ENCODE results near the gene EXOC4. TPM values are rescaled to one million over a fixed set of nuclear protein-coding genes. Genes with fewer than 3 reads are reported as not detected.

EXOC4 gene
- total and polyA plus RNA-seq, 2 of the 8 experiments (the other 6 are each of a cell fraction or from before 2014, with no cell fraction given): 27.0 to 67.3 TPM

DNA sequence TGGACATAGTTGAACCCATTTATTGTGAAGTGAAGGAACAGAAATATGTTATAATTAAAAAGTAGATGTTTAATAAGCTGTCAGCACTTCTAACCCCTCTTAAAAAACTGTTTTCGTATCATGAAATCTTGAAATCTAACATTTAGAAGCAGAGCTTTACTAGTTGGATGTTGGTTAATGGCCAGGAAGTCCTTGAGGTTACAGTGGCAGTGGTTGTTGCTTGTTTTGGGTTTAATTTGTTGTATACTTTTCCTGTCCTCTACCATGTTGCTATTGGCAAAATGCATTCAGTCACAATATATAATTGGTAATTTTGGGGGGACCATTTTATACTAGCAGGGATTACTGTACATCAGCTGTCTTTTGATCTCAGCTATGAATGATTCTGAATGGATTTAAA lies 60.7 kb downstream of the EXOC4 start:
- no peak for DNase-seq (ENCODE audit: low read depth in 1 of 2, low spot score in 2 of 2)
- peaks cover 0 to 9% (median 2%) of the 10 kb centered on the region in 4 experiments; a peak in 4 of 8 replicates for H3K36me3 ChIP-seq (ENCODE audit: control insufficient read depth in 2 of 4, insufficient read depth in 4 of 4, low read length in 3 of 4)
- no peaks in the 10 kb centered on the region for H3K4me1 ChIP-seq (replicated peaks in 1 of 4; ENCODE audit: control insufficient read depth in 3 of 4, insufficient read depth in 4 of 4, low read length in 3 of 4)
- no peak overlapping the region for H3K23ac ChIP-seq (ENCODE audit: insufficient read length)
- no peak overlapping the region for H3K56ac ChIP-seq (replicated peaks; ENCODE audit: insufficient read length, low read depth, low read length)
- ChIA-PET CTCF (ENCODE audit: partially characterized antibody) (interaction anchor here (0.5 to 1.5 kb wide), 5 partner anchors 9 to 70 kb away, joined by 3 to 7 read pairs (median 3); no protein-coding TSS in a partner anchor), POLR2A (ENCODE audit: partially characterized antibody) (no interaction called here)
- no peak overlapping the region for H4K5ac ChIP-seq (ENCODE audit: insufficient read length, low read depth, low read length)
- no peak overlapping the region for H2AK5ac ChIP-seq (ENCODE audit: low read depth, low read length)
- H3K4me3 ChIP-seq (ENCODE audit: extremely low read depth in 1 of 4, insufficient read depth in 2 of 4, low read depth in 3 of 4, low read length in 4 of 4): no peak overlapping the region
- no peak overlapping the region for H3K9ac ChIP-seq (replicated peaks in 1 of 4; ENCODE audit: extremely low read depth in 1 of 4, low read depth in 3 of 4, low read length in 3 of 4)
- no peak overlapping the region for H3K18ac ChIP-seq (ENCODE audit: extremely low read depth, low read length)
- TF ChIP-seq TAF1 (IDR thresholded peaks at IDR 0.05; ENCODE audit: low read depth, low read length): no peak
- no peak overlapping the region for H4K91ac ChIP-seq (replicated peaks; ENCODE audit: insufficient read length, low read length)
- no peaks in the 10 kb centered on the region for H3K23me2 ChIP-seq (ENCODE audit: low read depth, low read length)
- H4K20me1 ChIP-seq (replicated peaks in 1 of 2; ENCODE audit: control insufficient read depth in 1 of 2, insufficient read depth in 2 of 2, low read length in 2 of 2): no peaks in the 10 kb centered on the region
- no peaks in the 10 kb centered on the region for H3K79me1 ChIP-seq (ENCODE audit: low read depth, low read length)
- WGBS, 2 experiments (ENCODE audit: extremely low coverage in 1 of 2, insufficient coverage in 1 of 2, insufficient read length in 1 of 2, insufficient replicate concordance in 2 of 2, low coverage in 1 of 2, low lambda C conversion rate in 2 of 2, missing lambda C conversion rate in 1 of 2): 87% methylated on average over 1 of the region's 1 CpG; no CpG with 5 or more reads in 1 of the 2 experiments
- no peaks in the 10 kb centered on the region for H3K79me2 ChIP-seq (ENCODE audit: control insufficient read depth in 1 of 2, insufficient read depth in 2 of 2, low read length in 2 of 2)
- H2BK12ac ChIP-seq (ENCODE audit: low read depth, low read length): no peak overlapping the region
- no peak overlapping the region for H2BK15ac ChIP-seq (ENCODE audit: low read length)
- H2BK120ac ChIP-seq (replicated peaks; ENCODE audit: low read depth, low read length): no peak overlapping the region
- no peaks in the 10 kb centered on the region for H3K27me3 ChIP-seq (replicated peaks in 1 of 4; ENCODE audit: control insufficient read depth in 3 of 4, extremely low read depth in 1 of 4, insufficient read depth in 3 of 4, low read length in 3 of 4)
- H3K27ac ChIP-seq (ENCODE audit: low read depth, low read length): no peak overlapping the region
- H2BK20ac ChIP-seq (ENCODE audit: low read length): no peak overlapping the region
- H2AFZ ChIP-seq (ENCODE audit: low read length): no peak overlapping the region
- H3K4me2 ChIP-seq (ENCODE audit: insufficient read depth in 1 of 2, low read depth in 2 of 2, low read length in 2 of 2): no peak overlapping the region
- H3K4ac ChIP-seq (replicated peaks; ENCODE audit: insufficient read length, low read depth, low read length): no peak overlapping the region
- no peak overlapping the region for H3K14ac ChIP-seq (ENCODE audit: insufficient read length)
- no peak for FAIRE-seq
- H3K9me3 ChIP-seq (ENCODE audit: insufficient read depth in 2 of 2, low read depth in 1 of 2, low read length in 1 of 2): no peaks in the 10 kb centered on the region
- H2BK5ac ChIP-seq (ENCODE audit: low read depth, low read length): no peak overlapping the region
- H4K8ac ChIP-seq (ENCODE audit: extremely low read depth, insufficient read depth, low read length): no peak overlapping the region
